GM21619 (cell line): ENCODE results near the gene CTRB1.
"Not testable (repeated sequence)": the region's sequence is repeated elsewhere in the genome, so short reads cannot be mapped to it uniquely, and the experiment has no call there.

Experiments used
- ATAC-seq: cut with Tn5 transposase; IDR thresholded peaks from one replicate; pipeline ENCODE4 v1.9.1; 2021; ENCODE audit not compliant: unreplicated experiment

Gene CTRB1

DNA sequence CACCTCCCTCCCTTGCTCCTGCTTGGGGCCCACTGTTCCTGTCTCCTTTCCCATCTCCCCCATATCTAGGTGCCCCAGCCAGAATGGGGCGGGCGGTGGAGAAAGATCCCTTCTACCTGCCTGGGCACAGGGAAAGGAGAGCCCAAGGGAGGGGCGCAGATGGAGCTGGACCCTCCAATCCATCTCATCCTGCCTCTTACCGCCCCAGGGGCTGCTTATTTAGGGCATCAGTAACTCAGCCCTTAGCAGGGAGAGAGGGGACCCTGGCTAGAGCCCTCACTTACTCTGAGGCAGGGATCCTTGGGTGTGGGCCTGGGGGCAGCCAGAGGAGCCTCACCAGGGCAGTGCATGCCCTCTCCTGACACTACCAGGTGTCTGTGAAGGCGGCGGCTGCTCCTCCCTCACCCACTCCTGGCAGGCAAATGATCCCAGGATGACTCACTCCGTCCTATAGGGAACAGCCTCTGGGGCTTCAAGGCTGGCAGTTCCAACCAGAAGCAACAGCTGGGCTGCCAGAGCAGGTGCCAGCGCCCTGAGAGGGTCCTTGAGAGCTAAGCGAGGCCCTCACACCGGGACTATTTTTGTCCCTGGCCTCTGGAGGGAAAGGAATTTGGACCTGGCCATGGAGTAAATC lies 49.0 kb downstream of the CTRB1 start:
- ATAC-seq, result no peak

DNA sequence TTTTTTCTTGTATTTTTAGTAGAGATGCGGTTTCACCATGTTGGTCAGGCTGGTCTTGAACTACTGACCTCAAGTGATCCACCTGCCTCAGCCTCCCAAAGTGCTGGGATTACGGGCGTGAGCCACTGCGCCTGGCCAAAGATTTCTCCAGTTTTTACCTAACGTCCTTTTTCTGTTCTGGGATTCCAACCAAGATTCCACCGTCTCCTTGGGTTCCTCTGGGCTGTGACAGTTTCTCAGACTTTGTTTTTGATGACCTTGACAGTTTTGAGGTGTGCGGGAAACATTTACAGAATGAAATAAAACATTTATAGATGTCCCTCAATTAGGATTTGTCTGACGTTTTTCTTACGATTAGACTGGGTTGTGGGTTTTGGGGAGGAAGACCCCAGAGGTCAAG lies 50.6 kb downstream of the CTRB1 start:
- not testable (repeated sequence) for ATAC-seq

DNA sequence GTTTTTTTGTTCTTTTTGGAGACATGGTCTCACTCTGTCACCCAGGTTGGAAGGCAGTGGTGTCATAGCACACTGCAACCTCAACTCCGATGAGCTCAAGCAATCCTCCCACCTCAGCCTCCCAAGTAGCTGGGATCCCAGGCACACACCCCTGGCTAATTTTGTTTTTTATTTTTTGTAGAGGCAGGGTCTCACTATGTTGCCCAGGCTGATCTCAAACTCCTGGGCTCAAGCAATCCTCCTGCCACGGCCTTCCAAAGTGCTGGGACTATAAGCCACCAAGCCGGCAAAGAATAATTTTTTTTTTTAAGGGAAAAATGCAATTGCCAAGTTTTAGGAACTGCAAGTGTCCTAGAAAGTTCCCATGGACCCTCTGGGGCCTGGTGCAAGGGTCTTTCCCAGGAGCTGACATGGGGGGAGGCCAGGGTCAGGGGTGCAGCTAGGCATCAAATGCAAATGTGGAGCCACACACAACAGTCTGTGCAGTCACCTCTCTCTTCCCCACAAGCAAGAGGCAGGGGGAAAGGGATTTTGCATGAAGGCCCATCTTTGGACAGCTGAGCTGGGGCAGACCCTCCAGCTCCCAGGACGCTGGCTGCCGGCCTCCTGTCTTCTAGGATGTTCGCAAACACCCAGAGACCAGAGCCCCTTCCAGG lies 52.8 kb downstream of the CTRB1 start:
- no peak for ATAC-seq

DNA sequence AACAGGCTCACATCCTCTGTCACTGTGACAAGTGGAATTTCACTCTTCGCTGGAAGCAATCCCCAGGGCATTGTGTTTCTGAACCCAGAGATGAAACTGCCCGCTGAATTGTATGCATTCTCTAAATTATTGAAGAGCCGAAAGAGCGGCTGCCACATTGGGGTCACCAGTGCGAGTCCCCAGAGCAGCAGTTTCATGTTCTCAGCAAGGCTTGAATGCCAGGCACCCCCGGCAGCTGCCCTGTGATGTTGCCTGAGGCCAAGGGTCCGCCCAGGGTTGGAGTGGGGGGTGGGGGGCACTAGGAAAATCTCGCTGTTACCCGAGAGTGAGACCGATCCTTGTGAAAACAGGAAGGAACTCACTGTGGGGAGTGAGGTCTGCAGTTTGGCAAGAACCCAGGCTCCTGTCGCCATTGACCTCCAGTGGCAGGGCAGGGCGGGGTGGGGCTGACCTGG lies 53.3 kb downstream of the CTRB1 start:
- peak; percentile 51 for ATAC-seq

DNA sequence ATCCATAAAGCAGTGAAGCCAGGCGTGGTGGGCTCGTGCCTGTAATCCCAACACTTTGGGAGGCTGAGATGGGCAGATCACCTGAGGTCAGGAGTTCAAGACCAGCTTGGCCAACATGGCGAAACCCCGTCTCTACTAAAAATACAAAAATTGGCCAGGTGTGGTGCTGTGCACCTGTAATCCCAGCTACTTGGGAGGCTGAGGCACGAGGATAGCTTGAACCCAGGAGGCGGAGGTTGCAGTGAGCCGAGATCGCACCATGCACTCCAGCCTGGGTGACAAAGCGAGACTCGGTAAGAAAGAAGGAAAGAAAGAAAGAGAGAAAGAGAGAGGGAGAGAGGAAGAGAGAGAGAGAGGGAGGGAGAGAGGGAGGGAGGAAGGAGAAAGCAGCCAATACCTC lies 53.8 kb downstream of the CTRB1 start:
- not testable (repeated sequence) for ATAC-seq

DNA sequence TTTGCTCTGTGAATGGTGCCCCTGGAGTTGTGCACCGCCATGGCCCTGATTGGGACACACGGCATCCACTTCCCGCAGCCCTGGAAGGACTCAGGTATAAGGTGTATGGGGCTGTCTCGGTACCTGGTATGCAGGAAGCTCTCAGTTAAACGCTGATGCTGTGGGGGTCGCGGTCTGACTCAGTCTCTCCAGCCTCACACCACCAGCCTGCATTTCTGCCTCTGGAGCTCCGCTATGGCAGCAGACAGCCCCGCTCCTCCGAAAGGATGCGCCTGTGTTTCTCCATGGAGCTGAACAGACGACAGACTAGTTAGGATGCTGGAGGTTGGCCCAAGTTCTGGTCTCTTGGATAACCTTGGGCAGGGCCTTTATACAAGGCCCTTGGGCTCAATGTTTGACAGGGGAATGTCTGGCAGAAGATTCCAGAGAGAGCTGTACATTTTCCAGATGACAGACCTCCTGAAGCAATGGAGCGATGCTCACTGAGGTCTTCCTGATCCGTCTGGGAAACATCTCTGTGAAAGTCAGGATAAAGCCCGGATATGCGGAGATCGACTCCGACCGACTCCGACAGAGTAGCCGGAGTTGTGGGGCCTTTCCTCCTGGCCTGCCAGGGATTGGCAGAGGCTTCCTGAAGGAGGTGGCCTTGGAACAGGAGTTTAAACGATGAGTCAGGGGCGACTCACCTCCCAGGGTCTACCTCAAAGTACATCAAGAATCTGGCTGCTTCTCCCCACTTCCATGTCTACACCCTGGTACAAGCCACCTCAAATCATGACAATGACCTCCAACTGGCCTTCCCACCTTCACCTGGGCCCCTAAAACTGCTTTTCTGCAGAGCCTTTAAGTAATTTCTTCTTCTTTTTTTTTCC lies 54.5 kb downstream of the CTRB1 start:
- ATAC-seq, result no peak
